ENCODE data around the gene MACROD1. TPM values are rescaled to one million over a fixed set of nuclear protein-coding genes. Genes with fewer than 3 reads are reported as not detected.

The MACROD1 gene
- total and polyA plus RNA-seq, 2 of the 13 experiments (the other 11 are each of a cell fraction or from before 2014, with no cell fraction given) = 23.1 to 34.5 TPM

GRCh38 chr11:64185693-64186491, 20.0 kb upstream of the MACROD1 start, which contains the start of gene STIP1 (continued):
- TF ChIP-seq THAP8 (CRISPR knock-in tag; IDR thresholded peaks at IDR 0.05; ENCODE audit: borderline replicate concordance) = no peak; the same call in 1 of the 2 replicates
- 0 out of 2 replicates have a peak, but pooled peaks have one; percentile 15 for TF ChIP-seq SMYD3 (CRISPR knock-in tag; IDR thresholded peaks at IDR 0.05)
- no peak for TF ChIP-seq ZFAT (CRISPR knock-in tag; conservative IDR thresholded peaks at IDR 0.05)
- peak; percentile 73; the same call in 1 of the 2 replicates for TF ChIP-seq ZBTB44 (CRISPR knock-in tag; IDR thresholded peaks at IDR 0.05)
- peak; percentile 44; the same call in 1 of the 2 replicates for TF ChIP-seq GABPA (IDR thresholded peaks at IDR 0.05; ENCODE audit: low read depth, low read length)
- TF ChIP-seq GABPA (CRISPR knock-in tag; IDR thresholded peaks at IDR 0.05; ENCODE audit: low read depth) = peak; percentile 70; the same call in 1 of the 2 replicates
- no peak for TF ChIP-seq CEBPB (IDR thresholded peaks at IDR 0.05; ENCODE audit: borderline replicate concordance, low read depth, low read length)
- TF ChIP-seq PBX2 (CRISPR knock-in tag; IDR thresholded peaks at IDR 0.05) = peak; percentile 98
- 0 out of 2 replicates have a peak, but pooled peaks have one; percentile 66 for TF ChIP-seq PCBP1 (IDR thresholded peaks at IDR 0.05; ENCODE audit: borderline replicate concordance, low read depth, low read length)
- peak; percentile 37; the same call in 1 of the 2 replicates for TF ChIP-seq MXD3 (CRISPR knock-in tag; IDR thresholded peaks at IDR 0.05)
- TF ChIP-seq HMG20B (CRISPR knock-in tag; conservative IDR thresholded peaks at IDR 0.05) = 0 out of 2 replicates have a peak, but pooled peaks have one; percentile 26
- TF ChIP-seq HDAC1 (CRISPR knock-in tag; IDR thresholded peaks at IDR 0.05) = 0 out of 2 replicates have a peak, but pooled peaks have one; percentile 37
- no peak for TF ChIP-seq ZNF562 (CRISPR knock-in tag; IDR thresholded peaks at IDR 0.05; ENCODE audit: borderline replicate concordance)
- TF ChIP-seq GATA4 (IDR thresholded peaks at IDR 0.05; ENCODE audit: borderline replicate concordance, low read depth) = no peak
- TF ChIP-seq TSC22D2 (CRISPR knock-in tag; IDR thresholded peaks at IDR 0.05; ENCODE audit: borderline replicate concordance) = peak; percentile 89; the same call in 1 of the 2 replicates
- 0 out of 2 replicates have a peak, but pooled peaks have one; percentile 10 for TF ChIP-seq ZBTB14 (CRISPR knock-in tag; IDR thresholded peaks at IDR 0.05)
- 0 out of 2 replicates have a peak, but pooled peaks have one; percentile 71 for TF ChIP-seq STAT5B (CRISPR knock-in tag; IDR thresholded peaks at IDR 0.05)
- peak; percentile 37; the same call in 1 of the 2 replicates for TF ChIP-seq RELA (CRISPR knock-in tag; IDR thresholded peaks at IDR 0.05)
- TF ChIP-seq KLF15 (CRISPR knock-in tag; IDR thresholded peaks at IDR 0.05; ENCODE audit: borderline replicate concordance) = 0 out of 2 replicates have a peak, but pooled peaks have one; percentile 35
- peak; percentile 57; the same call in 1 of the 2 replicates for TF ChIP-seq ZFP91 (CRISPR knock-in tag; IDR thresholded peaks at IDR 0.05; ENCODE audit: borderline replicate concordance)
- TF ChIP-seq KDM4B (CRISPR knock-in tag; IDR thresholded peaks at IDR 0.05) = no peak
- peak; percentile 45 for TF ChIP-seq ISL2 (CRISPR knock-in tag; IDR thresholded peaks at IDR 0.05)

All from HepG2 (cell line).